ENCODE results near the gene SLC35F1.
"Not testable (repeated sequence)": the region's sequence is repeated elsewhere in the genome, so short reads cannot be mapped to it uniquely, and the experiment has no call there.

SLC35F1 gene

DNA sequence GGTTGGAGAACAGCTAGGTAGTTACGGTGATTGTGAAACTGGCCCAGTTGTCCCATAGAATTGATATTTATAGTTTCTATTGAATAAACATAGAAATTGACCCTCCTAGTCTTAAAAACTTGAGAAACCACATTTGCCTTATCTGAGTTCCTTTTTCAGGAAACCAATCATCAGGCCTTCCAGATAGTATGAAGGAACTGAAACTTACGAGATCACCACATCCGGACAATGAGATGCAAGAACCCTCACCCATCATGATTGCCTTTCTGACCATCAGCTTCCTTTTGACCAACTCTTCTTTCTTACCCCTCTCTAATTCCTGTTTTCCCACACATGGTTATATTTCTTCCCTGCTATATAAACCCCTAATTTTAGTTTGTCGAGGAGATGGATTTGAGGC, 21.8 kb downstream of the SLC35F1 start:
- DNase-seq = no peak

- no peak for DNase-seq
These were observed 22.4 kb downstream of the SLC35F1 start for GRCh38 chr6:117929501-117929900.

GRCh38 chr6:117930645-117931044, 23.6 kb downstream of the SLC35F1 start:
- DNase-seq = no peak

GRCh38 chr6:117932001-117932400, 24.9 kb downstream of the SLC35F1 start:
- no peak for DNase-seq

DNA sequence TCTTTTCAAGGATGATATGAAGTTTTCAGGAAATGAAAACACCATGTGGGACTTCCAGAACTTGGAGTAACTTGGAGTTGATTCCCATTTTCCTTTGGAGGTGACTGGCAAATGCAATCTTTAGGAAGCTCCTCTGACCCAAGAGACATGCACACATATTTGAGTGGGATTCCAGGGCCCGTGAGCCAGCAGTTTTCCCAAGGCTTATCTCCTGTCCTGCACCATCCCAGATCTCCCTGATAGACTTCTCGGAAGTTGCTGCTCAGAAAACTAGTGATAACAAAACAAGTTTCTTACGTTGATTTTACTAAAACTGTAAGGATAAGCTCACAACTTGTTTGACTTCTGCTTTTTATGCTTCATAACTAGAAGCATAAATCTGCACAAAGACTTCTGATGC, 25.6 kb downstream of the SLC35F1 start:
- DNase-seq = no peak

GRCh38 chr6:117933471-117933870, 26.4 kb downstream of the SLC35F1 start:
- no peak for DNase-seq

GRCh38 chr6:117938311-117938995, 31.4 kb downstream of the SLC35F1 start:
- no peak for DNase-seq

- DNase-seq = no peak
These were observed 40.2 kb downstream of the SLC35F1 start for GRCh38 chr6:117947234-117947633.

DNA sequence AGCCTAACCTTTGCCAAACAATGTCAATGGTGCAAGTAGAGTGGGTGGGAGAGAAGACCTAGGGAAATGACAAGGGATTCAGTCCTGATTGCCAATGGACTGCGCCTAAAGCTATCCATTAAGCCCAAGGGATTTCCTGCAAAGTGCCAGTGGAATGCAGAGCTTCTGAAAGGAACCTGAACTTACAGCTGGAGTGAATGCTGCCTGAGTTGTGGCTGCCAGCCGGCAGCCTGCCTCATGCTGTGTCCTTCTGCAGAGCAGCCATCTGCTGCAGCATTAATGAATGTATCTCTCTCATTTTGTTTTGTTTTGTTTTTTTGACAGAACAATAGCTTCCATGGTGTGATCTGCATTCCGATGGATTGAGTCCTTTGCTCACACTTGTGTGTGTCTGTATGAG, 44.7 kb downstream of the SLC35F1 start:
- DNase-seq = no peak

DNA sequence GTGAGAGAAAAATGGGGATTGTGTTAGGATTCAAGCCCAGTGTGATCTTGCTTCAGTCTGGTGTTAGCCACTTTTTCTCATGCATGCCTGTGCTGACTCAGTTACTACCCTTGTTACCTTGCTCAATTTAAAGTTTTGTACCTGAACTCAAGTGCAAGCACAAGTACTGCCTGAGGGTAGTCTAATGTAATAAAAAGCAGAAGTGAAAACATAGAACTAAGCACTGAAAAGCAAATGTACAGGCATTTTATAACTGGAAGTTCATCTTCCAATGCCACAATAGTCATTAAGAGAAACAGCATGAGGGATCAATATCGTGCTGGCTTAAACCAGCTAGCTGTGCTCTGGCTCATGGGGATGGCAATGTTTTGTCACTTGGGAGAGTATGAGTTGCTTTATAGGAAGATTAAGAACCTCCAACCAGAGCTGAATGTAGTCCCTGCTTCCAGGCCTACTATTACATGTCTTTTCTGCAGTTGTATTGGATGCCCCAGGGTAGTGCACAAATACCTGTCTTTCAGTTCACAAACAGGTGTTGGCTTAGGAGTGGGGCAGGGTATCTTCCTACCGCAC, 48.7 kb downstream of the SLC35F1 start:
- no peak for DNase-seq

DNA sequence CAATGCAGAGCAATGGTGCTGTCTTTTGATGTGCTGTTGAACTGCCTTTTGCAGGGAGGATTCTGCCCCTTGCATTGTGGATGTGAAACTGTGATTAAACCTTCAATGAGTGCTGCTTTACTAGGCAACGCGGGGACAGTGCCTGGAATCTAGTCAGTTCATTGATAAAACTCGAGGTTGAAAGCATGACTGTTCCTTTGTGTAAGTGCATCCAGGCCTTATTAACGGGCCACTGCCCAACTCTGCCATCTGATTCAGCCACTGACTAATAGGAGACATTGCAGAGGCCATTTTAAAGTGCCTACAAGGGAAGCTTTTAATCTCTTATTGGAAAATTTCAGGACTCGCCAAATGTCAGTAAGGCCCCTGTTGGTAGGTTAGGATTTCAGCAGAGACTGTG, 49.3 kb downstream of the SLC35F1 start:
- no peak for DNase-seq

GRCh38 chr6:117958536-117958935, 51.5 kb downstream of the SLC35F1 start:
- no peak for DNase-seq

DNA sequence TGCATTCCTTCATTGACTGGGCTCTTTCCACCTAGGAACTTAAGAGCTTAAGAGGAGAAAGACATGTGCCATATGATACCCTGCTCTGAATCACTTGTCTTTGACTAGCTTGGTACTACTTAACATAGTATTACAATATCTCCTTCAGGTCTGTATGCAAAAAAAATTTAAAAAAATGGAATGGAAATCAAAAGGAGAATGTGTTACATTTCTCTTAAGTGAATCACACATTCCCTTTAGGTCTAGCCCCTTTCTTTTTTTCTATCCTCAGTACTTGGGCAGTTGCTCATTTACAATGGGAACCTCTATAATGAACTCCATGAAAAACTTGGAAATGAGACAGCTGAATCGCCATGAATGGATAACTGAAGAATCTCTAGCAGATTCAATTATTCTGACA, 53.8 kb downstream of the SLC35F1 start:
- DNase-seq = no peak

DNA sequence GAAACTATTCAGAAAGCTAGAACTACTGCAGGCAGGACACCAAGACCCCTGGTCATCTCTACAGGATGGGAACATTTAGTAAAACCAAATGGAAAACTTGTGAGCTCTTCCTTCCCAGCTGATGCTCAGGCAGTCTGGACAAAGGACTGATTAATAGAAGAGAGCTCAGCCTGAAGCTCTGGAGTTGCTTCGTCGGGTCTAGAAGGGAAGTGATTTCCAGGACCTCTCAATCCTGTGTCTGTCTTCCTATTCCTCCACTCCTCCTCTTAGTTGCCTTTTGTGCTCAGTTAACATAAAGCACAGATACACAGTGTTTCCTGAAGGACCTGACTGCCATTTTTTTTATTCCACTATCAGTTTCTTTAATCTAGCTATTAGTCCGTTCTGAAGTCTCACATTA, 54.2 kb downstream of the SLC35F1 start:
- DNase-seq = no peak

- DNase-seq = not testable (repeated sequence)
These were observed 58.7 kb downstream of the SLC35F1 start for GRCh38 chr6:117965763-117966162.

DNA sequence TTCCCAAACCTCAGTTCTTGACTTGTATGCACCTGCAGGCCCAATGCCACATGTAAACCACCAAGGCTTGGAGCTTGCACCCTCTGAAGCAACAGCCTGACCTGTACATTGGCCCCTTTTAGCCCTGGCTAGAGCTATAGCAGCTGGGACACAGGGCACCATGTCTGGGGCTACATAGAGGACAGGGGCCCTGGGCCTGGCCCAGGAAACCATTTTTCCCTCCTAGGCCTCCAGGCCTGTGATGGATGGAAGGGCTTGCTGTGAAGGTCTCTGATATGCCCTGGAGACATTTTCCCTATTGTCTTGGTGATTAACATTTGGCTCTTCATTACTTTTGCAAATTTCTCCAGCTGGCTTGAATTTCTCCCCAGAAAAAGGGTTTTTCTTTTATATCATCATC, 64.6 kb downstream of the SLC35F1 start:
- no peak for DNase-seq

GRCh38 chr6:117974914-117975627, 68.0 kb downstream of the SLC35F1 start:
- DNase-seq = no peak

GRCh38 chr6:117976030-117976651, 69.1 kb downstream of the SLC35F1 start:
- DNase-seq = no peak

- no peak for DNase-seq
These were observed 78.9 kb downstream of the SLC35F1 start for GRCh38 chr6:117985916-117986315.

- no peak for DNase-seq
These were observed 79.3 kb downstream of the SLC35F1 start for GRCh38 chr6:117986396-117986795.

- DNase-seq = no peak
These were observed 82.0 kb downstream of the SLC35F1 start for GRCh38 chr6:117989086-117989485.

GRCh38 chr6:117990151-117990550, 83.1 kb downstream of the SLC35F1 start:
- no peak for DNase-seq

DNA sequence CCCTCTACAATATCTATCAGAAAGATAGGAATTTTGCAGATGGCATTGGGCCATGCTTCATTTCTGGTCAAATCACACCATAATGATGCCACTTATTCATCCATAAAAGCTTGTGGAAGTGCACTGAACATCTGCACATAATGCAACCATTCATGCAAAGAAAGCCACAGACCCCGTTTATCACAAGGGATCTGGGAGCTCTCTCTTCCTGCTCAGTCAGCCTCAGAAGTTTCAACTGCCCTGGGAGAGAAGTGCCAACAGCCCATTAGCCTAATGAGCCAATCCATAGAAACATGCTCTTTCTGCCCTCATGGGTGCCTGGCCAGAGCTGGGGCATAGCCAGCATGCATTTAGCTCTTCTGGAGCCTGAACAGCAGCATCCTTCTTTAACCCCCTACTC, 85.8 kb downstream of the SLC35F1 start:
- DNase-seq = no peak

- DNase-seq = no peak
These were observed 105.9 kb downstream of the SLC35F1 start for GRCh38 chr6:118012944-118013343.

All from effector CD8-positive, alpha-beta T cell (primary cell).